K562 (cell line): ENCODE data around the gene MOB3B. TPM values are rescaled to one million over a fixed set of nuclear protein-coding genes. Genes with fewer than 3 reads are reported as not detected.

Experiments
- ATAC-seq: fragments of 200-7000 bp; cut with Tn5 transposase; 3 replicates; pipeline ENCODE4 v1.9.1; 2020; ENCODE audit warnings: moderate library complexity
- BruUV-seq: library from RNA; stranded (reverse); fragments of 400-500 nt; replicated peaks from 2 replicates; lab custom pipeline; 2021; lab: Mats Ljungman, UMichigan
- CTCF ChIA-PET: fragments of 300-600 bp; formaldehyde crosslinking; extraction: SDS; loops from one replicate; lab custom pipeline; 2021; ENCODE audit warnings: low intra/inter-chr PET ratio; lab: Yijun Ruan, JAX
- POLR2A ChIA-PET: fragments of 300-600, 350-650 bp; sonication (Branson Sonifier 250); formaldehyde crosslinking; extraction: SDS; loops from one replicate; lab custom pipeline; 2021; ENCODE audit warnings: antibody characterized with exemption, inconsistent platforms; lab: Yijun Ruan, JAX
- DNase-seq, 4 experiments: peaks; one replicate each; pipeline versions ENCODE4 v3.0.0 to v3.0.0-alpha.2; 2011 to 2018; ENCODE audit warnings: low spot score in 3 of 4, mixed read lengths in 3 of 4; ENCODE audit errors: extremely low read depth in 1 of 4
- FAIRE-seq: peaks from 2 replicates; lab custom pipeline; 2011; peaks lifted over from hg19 to GRCh38; lab: Jason Lieb, UNC
- H2AFZ ChIP-seq: 2 replicates; pipeline ENCODE4 v1.6.0; 2011; ENCODE audit warnings: low read depth, low read length, control low read depth, inconsistent platforms
- H3K27ac ChIP-seq: fragments of 200-600 bp; 3 replicates; pipeline ENCODE4 v1.8.0; 2011; ENCODE audit warnings: low read depth, mild to moderate bottlenecking, control low read depth, inconsistent platforms, low read length, moderate library complexity, mixed read lengths; ENCODE audit errors: extremely low read depth
- H3K27me3 ChIP-seq, 2 experiments: fragments of 300-600 bp in 1 of 2; 2 replicates in 1 of 2; 3 replicates in 1 of 2; pipeline versions ENCODE4 v1.6.0 to v1.8.0; 2011; ENCODE audit warnings: inconsistent platforms in 2 of 2, low read length in 2 of 2, mild to moderate bottlenecking in 1 of 2, mixed read lengths in 1 of 2, moderate library complexity in 1 of 2; ENCODE audit not compliant: control insufficient read depth in 2 of 2, insufficient read depth in 2 of 2
- H3K36me3 ChIP-seq: fragments of 300-600 bp; 3 replicates; pipeline ENCODE4 v1.8.0; 2011; ENCODE audit warnings: mild to moderate bottlenecking, low read length, inconsistent platforms; ENCODE audit not compliant: control insufficient read depth, insufficient read depth
- H3K4me1 ChIP-seq, 2 experiments: fragments of 200-600 bp in 1 of 2; replicated peaks in 1 of 2; 2 replicates in 1 of 2; 3 replicates in 1 of 2; pipeline versions ENCODE4 v1.5.1 to v1.8.0; 2011; ENCODE audit warnings: inconsistent platforms in 2 of 2, low read length in 2 of 2, mild to moderate bottlenecking in 1 of 2, mixed read lengths in 1 of 2, moderate library complexity in 1 of 2; ENCODE audit not compliant: control insufficient read depth in 2 of 2, insufficient read depth in 2 of 2
- H3K4me2 ChIP-seq: 2 replicates; pipeline ENCODE4 v1.6.1; 2011; ENCODE audit warnings: low read length, control low read depth, inconsistent platforms, mixed read lengths; ENCODE audit not compliant: insufficient read depth
- H3K4me3 ChIP-seq: fragments of 200-600 bp; sonication (generic), shearing (Covaris generic); 2 replicates; pipeline ENCODE4 v1.5.1; 2016; ENCODE audit warnings: control low read depth, inconsistent platforms
- H3K79me2 ChIP-seq: fragments of 200-600 bp; 3 replicates; pipeline ENCODE4 v1.8.0; 2011; ENCODE audit warnings: low read length, inconsistent platforms; ENCODE audit not compliant: control insufficient read depth, insufficient read depth
- H3K9ac ChIP-seq, 2 experiments: 2 replicates each; pipeline versions ENCODE4 v1.6.0 to v1.6.1; 2011; ENCODE audit warnings: low read depth in 2 of 2, low read length in 2 of 2, control low read depth in 1 of 2, inconsistent platforms in 1 of 2, mild to moderate bottlenecking in 1 of 2, mixed read lengths in 1 of 2; ENCODE audit not compliant: insufficient read depth in 1 of 2
- H3K9me1 ChIP-seq: one replicate; pipeline ENCODE4 v1.6.0; 2011; ENCODE audit warnings: inconsistent platforms, mild to moderate bottlenecking, low read length, moderate library complexity; ENCODE audit not compliant: control insufficient read depth, insufficient read depth
- H3K9me3 ChIP-seq: replicated peaks from 2 replicates; pipeline ENCODE4 v1.5.1; 2011; ENCODE audit warnings: low read depth, low read length, inconsistent platforms; ENCODE audit not compliant: control insufficient read depth, insufficient read depth
- H4K20me1 ChIP-seq: replicated peaks from 2 replicates; pipeline ENCODE4 v1.6.1; 2011; ENCODE audit warnings: low read length, inconsistent platforms, mixed read lengths; ENCODE audit not compliant: control insufficient read depth, insufficient read depth
- FOSL1 ChIP-seq: fragments of 200-800 bp; sonication (Bioruptor generic); conservative IDR thresholded peaks from 2 replicates; pipeline ENCODE4 v1.6.1; 2016; ENCODE audit warnings: missing genetic modification characterization, missing compliant biosample characterization
- IRF2 ChIP-seq: sonication (generic); formaldehyde crosslinking; IDR thresholded peaks from 2 replicates; pipeline ENCODE4 v1.8.1; 2022; ENCODE audit warnings: mild to moderate bottlenecking, missing genetic modification reagents
- NUFIP1 ChIP-seq: fragments of 450-650 bp; IDR thresholded peaks from 2 replicates; pipeline ENCODE4 v1.6.1; 2018; ENCODE audit not compliant: partially characterized antibody
- TCFL5 ChIP-seq: fragments of 250-450 bp; sonication (Bioruptor Pico); conservative IDR thresholded peaks from 2 replicates; pipeline ENCODE4 v1.6.1; 2021; ENCODE audit warnings: mild to moderate bottlenecking, moderate library complexity, matching md5 sums
- ZNF717 ChIP-seq: fragments of 250-450 bp; sonication (Bioruptor Pico); IDR thresholded peaks from 2 replicates; pipeline ENCODE4 v1.5.0; 2021
- ZNF778 ChIP-seq: fragments of 450-650 bp; formaldehyde crosslinking; IDR thresholded peaks from 2 replicates; pipeline ENCODE4 v1.4.0; 2020; ENCODE audit warnings: mild to moderate bottlenecking, moderate library complexity
- ZNF785 ChIP-seq: fragments of 250-450 bp; sonication (Bioruptor Pico); IDR thresholded peaks from 2 replicates; pipeline ENCODE4 v1.4.0; 2020; ENCODE audit warnings: mild to moderate bottlenecking
- WGBS: fragments of 100-300 bp; shearing (Covaris generic); methylation state at CpG from one replicate; pipeline ENCODE4 v1.1.6; 2016; ENCODE audit warnings: low coverage, mixed read lengths; ENCODE audit not compliant: insufficient coverage; ENCODE audit errors: missing lambda C conversion rate; 5-methylcytosine and 5-hydroxymethylcytosine counted together
- in situ Hi-C: fragments of 300-500 bp; cut with MboI; formaldehyde crosslinking; loops from 4 replicates; pipeline ENCODE4 v1.15.0; 2018; ENCODE audit warnings: inconsistent platforms, mixed read lengths
- intact Hi-C: fragments of 100-400 bp; cut with micrococcal nuclease; formaldehyde crosslinking; loops from 2 replicates; pipeline ENCODE4 v1.14.2; 2022
- polyA plus RNA-seq, 8 experiments: library from polyadenylated mRNA; depleted of rRNA in 4 of 8; stranded (reverse) in 5 of 8; unstranded in 3 of 8; fragments of >200 nt; fragmentation: Nextera tagmentation in 2 of 8; fragmentation: Illumina TruSeq in 1 of 8; extraction: Ambion mirVana in 2 of 8; extraction: Trizol in 1 of 8; gene quantifications; 2 replicates each; pipeline versions ENCODE4 v1.2.1 to v1.2.3, GENCODE V29; 2011 to 2014; ENCODE audit warnings: inconsistent platforms in 1 of 8, missing spikeins in 1 of 8
- total RNA-seq, 7 experiments: library from RNA; depleted of rRNA in 6 of 7; stranded (reverse); fragments of >200 nt in 6 of 7; fragmentation: Illumina TruSeq in 2 of 7; extraction: Trizol in 2 of 7; gene quantifications; 2 replicates each; pipeline versions ENCODE4 v1.2.1 to v1.2.3, GENCODE V29; 2011 to 2021; ENCODE audit warnings: low replicate concordance in 1 of 7
- TF ChIP-seq, protein P1 (sequence below): fragments of 250-450 bp; sonication (Bioruptor Pico); IDR thresholded peaks from 2 replicates; pipeline ENCODE4 v1.8.0; 2022; ENCODE audit warnings: inconsistent platforms, mild to moderate bottlenecking, moderate library complexity, borderline replicate concordance
- TF ChIP-seq, protein P2 (sequence below): fragments of 250-450 bp; sonication (Bioruptor Pico); IDR thresholded peaks from 2 replicates; pipeline ENCODE4 v1.5.0; 2020; ENCODE audit warnings: mild to moderate bottlenecking, borderline replicate concordance

The MOB3B gene
- total and polyA plus RNA-seq, 9 of the 15 experiments (the other 6 are each of a cell fraction or from before 2014, with no cell fraction given): 3.6 to 12.8 (median 7.2) TPM

DNA sequence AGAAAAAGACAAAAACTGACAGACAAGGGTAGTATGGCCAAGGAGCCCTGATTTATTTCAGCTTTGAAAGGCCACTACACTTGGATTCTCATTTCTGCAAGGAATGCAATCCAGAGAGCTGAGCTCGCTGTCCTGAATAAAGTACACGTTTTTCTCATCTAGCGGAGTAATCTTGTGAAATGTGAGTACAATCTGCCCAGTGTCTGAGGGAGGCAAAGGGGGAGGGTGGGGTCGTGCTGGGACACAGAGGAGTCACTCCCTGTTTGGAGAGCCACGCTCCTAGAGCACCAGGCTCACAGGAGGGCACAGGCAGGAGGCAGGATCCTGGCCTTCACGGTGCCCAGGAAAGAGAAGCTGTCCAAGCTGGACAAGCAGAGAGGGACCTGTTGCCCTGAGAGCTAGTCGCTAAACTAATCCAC lies 56.5 kb downstream of the MOB3B start:
- H3K9me1 ChIP-seq: no peaks in the 10 kb centered on the region
- TF ChIP-seq, protein P1, sequence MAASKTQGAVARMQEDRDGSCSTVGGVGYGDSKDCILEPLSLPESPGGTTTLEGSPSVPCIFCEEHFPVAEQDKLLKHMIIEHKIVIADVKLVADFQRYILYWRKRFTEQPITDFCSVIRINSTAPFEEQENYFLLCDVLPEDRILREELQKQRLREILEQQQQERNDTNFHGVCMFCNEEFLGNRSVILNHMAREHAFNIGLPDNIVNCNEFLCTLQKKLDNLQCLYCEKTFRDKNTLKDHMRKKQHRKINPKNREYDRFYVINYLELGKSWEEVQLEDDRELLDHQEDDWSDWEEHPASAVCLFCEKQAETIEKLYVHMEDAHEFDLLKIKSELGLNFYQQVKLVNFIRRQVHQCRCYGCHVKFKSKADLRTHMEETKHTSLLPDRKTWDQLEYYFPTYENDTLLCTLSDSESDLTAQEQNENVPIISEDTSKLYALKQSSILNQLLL (CRISPR knock-in tag): no peak
- TF ChIP-seq IRF2 (CRISPR knock-in tag): no peak
- TF ChIP-seq TCFL5: no peak
- TF ChIP-seq ZNF717 (CRISPR knock-in tag): no peak
- TF ChIP-seq ZNF785 (CRISPR knock-in tag): no peak
- no peak for TF ChIP-seq NUFIP1
- TF ChIP-seq, protein P2, sequence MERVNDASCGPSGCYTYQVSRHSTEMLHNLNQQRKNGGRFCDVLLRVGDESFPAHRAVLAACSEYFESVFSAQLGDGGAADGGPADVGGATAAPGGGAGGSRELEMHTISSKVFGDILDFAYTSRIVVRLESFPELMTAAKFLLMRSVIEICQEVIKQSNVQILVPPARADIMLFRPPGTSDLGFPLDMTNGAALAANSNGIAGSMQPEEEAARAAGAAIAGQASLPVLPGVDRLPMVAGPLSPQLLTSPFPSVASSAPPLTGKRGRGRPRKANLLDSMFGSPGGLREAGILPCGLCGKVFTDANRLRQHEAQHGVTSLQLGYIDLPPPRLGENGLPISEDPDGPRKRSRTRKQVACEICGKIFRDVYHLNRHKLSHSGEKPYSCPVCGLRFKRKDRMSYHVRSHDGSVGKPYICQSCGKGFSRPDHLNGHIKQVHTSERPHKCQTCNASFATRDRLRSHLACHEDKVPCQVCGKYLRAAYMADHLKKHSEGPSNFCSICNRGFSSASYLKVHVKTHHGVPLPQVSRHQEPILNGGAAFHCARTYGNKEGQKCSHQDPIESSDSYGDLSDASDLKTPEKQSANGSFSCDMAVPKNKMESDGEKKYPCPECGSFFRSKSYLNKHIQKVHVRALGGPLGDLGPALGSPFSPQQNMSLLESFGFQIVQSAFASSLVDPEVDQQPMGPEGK (CRISPR knock-in tag): no peak
- TF ChIP-seq FOSL1 (tag): no peak
- no peak for TF ChIP-seq ZNF778 (CRISPR knock-in tag)
- WGBS: 0% methylated on average over 1 of the region's 7 CpGs
- CTCF ChIA-PET: no interaction called here
- no peaks in the 10 kb centered on the region for H4K20me1 ChIP-seq
- H3K36me3 ChIP-seq: peaks cover 9% of the 10 kb centered on the region; the same call in 1 of the 3 replicates
- H3K9me3 ChIP-seq: no peaks in the 10 kb centered on the region
- FAIRE-seq: no peak
- in situ Hi-C loops: no loop called here
- H3K4me3 ChIP-seq: no peak overlapping the region
- DNase-seq: peak; percentile 16 to 33 (median 24)
- ATAC-seq: peak; percentile 68
- H3K27ac ChIP-seq: no peak overlapping the region; the same call in 2 of the 3 replicates
- H3K4me1 ChIP-seq: peaks cover 9 to 30% of the 10 kb centered on the region in 2 experiments; a peak in 3 of 5 replicates
- H3K79me2 ChIP-seq: peaks cover 77% of the 10 kb centered on the region
- peak overlapping the region; percentile 18; the same call in 1 of the 2 replicates for H3K4me2 ChIP-seq
- no peak overlapping the region for H2AFZ ChIP-seq
- peak overlapping the region in 1 of 2 experiments; percentile 79; a peak in 2 of 4 replicates for H3K9ac ChIP-seq
- POLR2A ChIA-PET: interaction anchor here (0.7 kb wide), 1 partner anchor 15 kb away, joined by 5 read pairs; no protein-coding TSS in a partner anchor
- intact Hi-C loops: no loop called here
- no TSS peak for BruUV-seq
- H3K27me3 ChIP-seq: no peaks in the 10 kb centered on the region
